Right ventricle myocardium inferior (tissue), 1 donor: ENCODE measurements around the gene LIPM. TPM values are rescaled to one million over a fixed set of nuclear protein-coding genes. Genes with fewer than 3 reads are reported as not detected.

Experiments used
- ATAC-seq: fragments of 200-7000 bp; cut with Tn5 transposase; one replicate; pipeline ENCODE4 v1.9.1; 2020; ENCODE audit warnings: mild to moderate bottlenecking, moderate library complexity
- DNase-seq: peaks from one replicate; pipeline ENCODE4 v3.0.0; 2021; ENCODE audit errors: missing footprints
- intact Hi-C: fragments of 100-400 bp; cut with DNase I; formaldehyde crosslinking; loops from one replicate; pipeline ENCODE4 v1.11.0; 2022
- long read RNA-seq: library from polyadenylated mRNA; unstranded; transcript quantifications from one replicate; pipeline ENCODE4 v2.0.0, GENCODE V29; 2021
- total RNA-seq: library from RNA; stranded (reverse); fragmentation: NEBNext Ultra II Directional; extraction: Animal tissue kit (Norgen Biotek cat#: 25700); gene quantifications from one replicate; pipeline ENCODE4 v1.2.1, GENCODE V29; 2021
- donor health status: DM: no; HTN: yes; CAD: no; lungs with severe emphysema.

Gene LIPM, protein sequence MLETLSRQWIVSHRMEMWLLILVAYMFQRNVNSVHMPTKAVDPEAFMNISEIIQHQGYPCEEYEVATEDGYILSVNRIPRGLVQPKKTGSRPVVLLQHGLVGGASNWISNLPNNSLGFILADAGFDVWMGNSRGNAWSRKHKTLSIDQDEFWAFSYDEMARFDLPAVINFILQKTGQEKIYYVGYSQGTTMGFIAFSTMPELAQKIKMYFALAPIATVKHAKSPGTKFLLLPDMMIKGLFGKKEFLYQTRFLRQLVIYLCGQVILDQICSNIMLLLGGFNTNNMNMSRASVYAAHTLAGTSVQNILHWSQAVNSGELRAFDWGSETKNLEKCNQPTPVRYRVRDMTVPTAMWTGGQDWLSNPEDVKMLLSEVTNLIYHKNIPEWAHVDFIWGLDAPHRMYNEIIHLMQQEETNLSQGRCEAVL
- total RNA-seq = not detected
- long read RNA-seq = 0 reads

DNA sequence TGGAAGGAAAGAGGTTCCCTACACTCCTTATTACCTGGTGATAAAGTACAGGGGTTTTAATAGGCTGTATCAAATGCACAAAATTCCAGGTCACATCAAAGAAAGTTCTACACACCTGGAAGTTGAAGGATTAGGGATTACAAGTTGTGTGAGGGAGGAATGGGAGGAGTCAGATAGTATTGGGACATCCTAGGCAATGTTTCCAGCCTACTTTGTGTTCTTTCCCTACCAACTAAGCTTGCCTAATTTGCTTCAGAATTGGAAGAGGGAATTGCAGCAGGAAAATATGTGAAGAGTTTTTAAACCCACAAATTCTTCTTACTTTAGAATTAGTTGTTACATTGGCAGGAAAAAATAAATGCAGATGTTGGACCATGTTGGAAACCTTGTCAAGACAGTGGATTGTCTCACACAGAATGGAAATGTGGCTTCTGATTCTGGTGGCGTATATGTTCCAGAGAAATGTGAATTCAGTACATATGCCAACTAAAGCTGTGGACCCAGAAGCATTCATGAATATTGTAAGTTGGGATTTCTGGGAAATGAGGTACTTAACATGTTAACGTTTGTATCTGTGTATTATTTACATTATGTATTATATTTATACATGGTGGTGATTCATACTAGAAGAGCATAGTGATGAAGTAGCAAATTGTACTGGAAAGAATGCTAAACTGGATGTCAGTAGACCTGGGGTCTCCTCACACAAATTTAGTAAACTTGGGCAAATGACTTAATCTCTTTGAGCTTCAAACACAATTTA, at the start of gene LIPM:
TSS of gene LIPM (plus strand) at position 208 of the 763 bp plus-strand sequence. CDS start at position 375, 167 bp downstream.
- intact Hi-C loops = no loop called here
- ATAC-seq (no peak), DNase-seq (no peak)

DNA sequence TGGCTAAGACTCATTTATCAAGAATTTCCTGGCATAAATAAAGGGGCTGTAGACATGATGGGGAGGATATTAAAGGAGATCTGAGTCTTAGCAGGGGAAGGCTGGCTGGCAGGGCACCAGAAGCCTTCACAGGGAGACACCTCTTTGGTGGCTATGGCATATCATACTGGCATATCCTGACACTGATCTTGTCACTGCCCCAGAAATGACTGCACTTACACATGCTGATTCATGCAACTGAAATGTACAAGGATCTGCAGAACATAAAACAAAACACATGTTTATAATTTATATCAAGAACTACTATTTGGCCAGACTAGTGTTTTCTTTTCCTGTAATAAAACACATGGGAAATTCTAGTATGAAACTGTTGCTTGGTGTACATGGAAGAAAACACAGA, 48.2 kb upstream of the LIPM start:
- intact Hi-C loops = no loop called here
- ATAC-seq (no peak), DNase-seq (no peak)

DNA sequence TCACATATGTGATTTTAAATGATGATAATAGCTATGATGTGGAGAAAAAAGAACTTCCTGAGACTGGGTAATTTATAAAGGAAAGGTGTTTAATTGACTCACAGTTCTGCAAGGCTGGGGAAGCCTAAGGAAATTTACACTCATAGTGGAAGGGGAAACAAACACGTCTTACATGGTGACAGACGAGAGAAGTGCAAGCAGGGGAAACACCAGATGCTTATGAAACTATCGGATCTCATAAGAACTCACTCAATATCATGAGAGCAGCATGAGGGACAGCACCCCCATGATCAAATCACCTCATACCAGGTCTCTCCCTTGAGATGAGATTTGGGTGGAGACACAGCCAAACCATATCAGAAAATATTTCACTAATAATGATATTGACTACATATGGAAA, 46.8 kb upstream of the LIPM start:
- no peak for ATAC-seq
- intact Hi-C loops = no loop called here

DNA sequence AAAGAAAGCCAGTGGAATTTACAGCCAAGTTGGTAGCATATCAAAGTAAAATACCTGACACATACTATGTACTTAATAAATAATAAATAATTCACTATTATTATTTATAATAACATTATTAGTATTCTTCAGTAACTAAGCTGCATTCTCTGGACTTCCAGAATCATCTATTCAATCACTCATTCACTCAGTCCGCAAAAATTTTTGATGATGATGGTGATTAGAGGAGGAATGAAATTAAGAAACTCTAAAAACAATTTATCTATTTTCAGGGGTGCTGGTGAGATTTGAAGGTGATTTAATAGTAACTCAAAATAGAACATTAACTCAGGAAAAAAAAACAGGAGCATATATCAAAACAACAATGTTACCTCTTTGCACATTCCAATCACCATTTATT, 45.9 kb upstream of the LIPM start:
- no peak for DNase-seq
- no peak for ATAC-seq
- intact Hi-C loops = no loop called here

More for the DNA sequence above, 46.8 kb upstream of the LIPM start:
- no peak for DNase-seq

DNA sequence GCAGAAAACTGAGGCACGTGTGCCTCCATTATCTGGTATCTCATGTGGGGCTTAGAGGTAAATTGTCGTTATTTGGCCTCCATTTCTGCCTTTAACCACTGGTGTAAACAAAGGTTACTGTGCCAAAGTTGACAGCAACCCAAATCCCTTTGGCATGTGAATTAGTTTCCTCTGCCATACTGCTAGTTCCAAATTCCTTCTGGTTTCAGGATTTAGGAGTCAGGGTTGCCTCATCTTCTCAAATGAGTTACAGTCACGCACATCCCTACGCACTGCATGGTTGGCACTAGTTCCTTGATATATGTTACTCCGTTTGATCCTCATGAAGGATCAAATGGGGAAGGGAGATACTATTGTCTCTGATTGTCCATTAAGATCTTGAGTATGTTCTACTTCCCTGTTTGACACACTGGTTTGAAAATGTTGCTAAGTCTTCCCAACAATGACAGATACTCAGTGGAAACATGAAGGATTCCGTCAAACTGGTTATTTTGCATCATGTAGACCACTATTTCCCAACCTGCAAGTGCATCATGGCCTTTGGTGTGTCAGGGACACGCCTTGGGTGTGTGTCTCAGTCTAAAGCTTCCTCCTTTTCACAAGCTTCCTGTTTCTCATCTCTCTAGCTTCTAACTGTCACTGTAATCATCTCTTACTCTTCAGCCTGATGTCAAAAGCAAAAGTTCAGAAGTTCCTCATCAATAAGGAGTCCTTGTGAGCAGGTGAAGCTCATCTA, 43.0 kb upstream of the LIPM start, which contains the start of gene LIPN:
TSS of gene LIPN (plus strand) at position 655 of the 736 bp plus-strand sequence. CDS start 1,386 bp downstream, outside the sequence.
- DNase-seq (no peak), ATAC-seq (no peak)
- intact Hi-C loops = no loop called here

DNA sequence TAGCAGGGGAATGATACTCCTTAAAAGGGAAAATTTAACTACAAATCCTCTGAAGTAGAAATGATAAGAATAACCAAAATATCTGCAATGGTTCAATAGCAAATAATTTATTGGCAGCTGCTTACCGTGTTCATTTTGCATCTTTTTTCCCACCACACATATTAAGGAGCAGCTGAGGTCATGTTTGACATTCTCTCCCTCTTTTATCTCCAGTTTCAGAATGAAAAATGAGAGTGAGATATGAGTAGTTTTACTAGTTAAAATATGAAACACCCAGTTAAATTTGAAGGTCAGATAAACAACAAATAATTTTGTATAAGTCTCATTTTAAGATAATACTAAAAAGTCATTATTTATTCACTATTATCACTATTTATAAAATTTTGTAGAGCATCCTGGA, 39.6 kb upstream of the LIPM start:
- ATAC-seq = no peak

DNA sequence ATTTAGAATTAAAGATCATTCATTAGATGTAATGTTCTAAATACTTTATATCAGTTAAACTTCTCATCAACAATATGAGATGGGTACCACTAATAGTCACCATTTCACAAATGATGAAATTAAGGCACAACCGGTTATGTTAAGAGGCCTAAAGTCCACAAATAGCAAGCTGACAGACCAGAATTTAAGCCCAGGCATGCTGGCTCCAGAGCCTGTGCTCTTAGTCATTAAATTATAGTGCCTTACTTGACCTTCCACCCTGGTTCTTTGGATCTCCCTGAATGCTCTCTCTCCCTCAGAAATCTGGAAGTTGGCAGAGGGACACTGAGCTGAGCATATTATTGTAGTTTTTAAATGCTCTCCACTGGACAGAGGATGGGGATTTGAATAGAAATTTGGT, 39.1 kb upstream of the LIPM start:
- no peak for ATAC-seq
- DNase-seq = no peak
- intact Hi-C loops = no loop called here

More for the DNA sequence above, 39.6 kb upstream of the LIPM start:
- intact Hi-C loops = no loop called here
- DNase-seq = no peak

DNA sequence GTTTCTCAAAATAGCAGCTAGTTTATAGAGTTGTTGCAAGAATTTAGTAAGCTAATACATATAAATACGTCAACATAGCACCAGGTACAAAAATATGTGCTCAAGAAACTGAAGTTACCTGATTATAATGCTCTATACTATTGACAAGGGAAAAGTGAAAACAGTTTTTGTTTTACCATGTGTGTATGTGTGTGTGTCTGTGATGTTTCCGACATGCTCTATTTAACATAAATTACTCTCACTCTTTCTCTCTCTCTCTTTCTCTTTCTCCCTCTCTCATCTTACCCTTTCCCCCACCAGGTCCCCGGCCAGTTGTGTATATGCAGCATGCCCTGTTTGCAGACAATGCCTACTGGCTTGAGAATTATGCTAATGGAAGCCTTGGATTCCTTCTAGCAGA, 38.4 kb upstream of the LIPM start:
- ATAC-seq (no peak), DNase-seq (no peak)
- intact Hi-C loops = no loop called here

DNA sequence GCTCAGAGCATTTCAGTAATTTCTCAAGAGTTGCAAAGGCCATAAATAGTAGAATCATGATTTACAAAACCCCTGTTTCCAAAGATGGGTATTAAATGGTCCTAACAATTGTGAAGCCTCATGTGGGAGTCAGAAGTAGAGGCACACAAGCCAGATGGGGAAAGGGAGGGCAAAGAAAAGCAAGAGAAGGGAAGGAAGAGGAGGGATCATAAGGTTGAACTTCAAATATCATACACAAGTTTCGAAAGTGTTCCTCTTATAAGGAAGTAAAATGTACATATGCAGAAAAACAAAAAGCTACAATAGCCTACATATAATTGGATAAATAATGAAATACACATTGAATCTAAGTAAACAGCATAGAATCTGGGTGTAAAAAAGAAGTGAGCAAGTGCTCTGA, 36.7 kb upstream of the LIPM start:
- no peak for ATAC-seq
- intact Hi-C loops = no loop called here
- DNase-seq = no peak

DNA sequence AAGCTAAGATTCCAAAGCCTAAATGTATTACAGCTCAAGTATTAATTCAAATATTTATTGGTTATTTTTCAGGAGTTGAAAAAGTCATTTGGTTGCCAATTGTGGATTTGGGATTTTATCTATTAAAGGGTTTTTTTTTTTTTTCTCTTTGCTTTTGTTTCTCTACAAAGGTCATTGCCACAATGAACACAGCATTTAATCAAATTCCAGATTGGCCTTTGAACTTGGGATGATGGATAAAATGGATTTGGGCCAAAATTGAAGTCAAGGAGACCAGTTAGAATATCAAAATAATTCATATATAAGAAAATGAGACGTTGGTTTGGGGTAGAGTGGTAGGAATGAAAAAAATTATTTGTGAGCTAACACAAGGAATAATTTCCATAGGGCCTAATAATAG, 33.1 kb upstream of the LIPM start:
- intact Hi-C loops = no loop called here
- ATAC-seq (no peak), DNase-seq (no peak)

DNA sequence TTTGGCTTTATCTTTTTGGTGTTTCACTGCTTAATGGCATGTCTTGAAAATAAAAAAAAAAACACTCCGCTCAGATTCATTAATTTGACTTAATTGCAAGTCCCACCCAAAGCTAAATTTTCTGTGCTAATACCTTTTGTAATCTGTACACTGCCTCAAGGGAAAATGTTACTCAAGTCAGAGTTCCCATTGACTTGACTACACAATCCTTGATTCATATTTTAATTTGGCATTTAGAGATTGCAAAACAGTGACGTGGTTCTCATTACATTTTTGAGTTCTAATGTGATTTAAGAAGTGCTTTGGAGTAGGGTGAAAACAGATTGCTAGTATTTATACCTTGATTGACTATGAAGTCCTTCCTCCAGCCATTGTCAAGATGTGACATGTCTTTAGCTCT, 21.3 kb upstream of the LIPM start:
- DNase-seq = no peak
- no peak for ATAC-seq
- intact Hi-C loops = no loop called here

DNA sequence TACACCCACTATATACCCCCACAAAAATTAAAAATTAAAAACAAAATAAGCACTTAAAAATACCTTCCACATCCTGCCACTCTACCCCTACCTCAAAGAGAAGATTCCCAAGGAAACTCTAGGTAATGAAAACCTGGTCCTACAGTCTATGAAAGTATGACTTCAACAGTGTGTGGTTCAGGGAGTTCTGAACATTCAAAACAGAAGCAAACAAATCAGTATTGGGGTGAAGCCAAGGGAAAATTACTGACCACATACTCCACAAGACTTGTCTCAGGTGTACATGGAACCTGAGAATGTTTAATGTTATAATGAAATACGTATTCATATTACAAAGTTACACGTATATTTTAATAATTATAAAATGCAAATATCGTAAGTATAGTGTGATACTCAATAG, 20.3 kb upstream of the LIPM start:
- DNase-seq (no peak), ATAC-seq (no peak)
- intact Hi-C loops = no loop called here

DNA sequence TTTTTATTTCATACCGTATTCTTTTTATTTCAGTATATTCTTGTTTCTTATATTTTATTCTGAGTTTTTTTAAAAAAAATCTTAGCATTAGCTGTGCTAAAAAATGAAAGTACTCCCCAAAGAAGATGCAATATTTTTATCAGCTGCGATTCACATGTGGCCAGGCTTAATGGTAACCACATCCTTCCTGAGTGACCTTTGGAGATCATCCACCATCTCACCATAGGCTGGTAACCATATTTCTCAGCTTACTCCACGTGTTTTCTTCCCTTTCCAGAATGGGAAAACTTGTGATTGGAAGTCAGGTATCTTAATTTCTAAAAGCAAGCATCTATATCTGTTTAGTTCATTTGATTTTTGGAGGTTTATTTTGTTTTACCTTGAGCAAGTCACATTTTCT, 18.8 kb upstream of the LIPM start:
- intact Hi-C loops = no loop called here
- DNase-seq = no peak
- no peak for ATAC-seq

DNA sequence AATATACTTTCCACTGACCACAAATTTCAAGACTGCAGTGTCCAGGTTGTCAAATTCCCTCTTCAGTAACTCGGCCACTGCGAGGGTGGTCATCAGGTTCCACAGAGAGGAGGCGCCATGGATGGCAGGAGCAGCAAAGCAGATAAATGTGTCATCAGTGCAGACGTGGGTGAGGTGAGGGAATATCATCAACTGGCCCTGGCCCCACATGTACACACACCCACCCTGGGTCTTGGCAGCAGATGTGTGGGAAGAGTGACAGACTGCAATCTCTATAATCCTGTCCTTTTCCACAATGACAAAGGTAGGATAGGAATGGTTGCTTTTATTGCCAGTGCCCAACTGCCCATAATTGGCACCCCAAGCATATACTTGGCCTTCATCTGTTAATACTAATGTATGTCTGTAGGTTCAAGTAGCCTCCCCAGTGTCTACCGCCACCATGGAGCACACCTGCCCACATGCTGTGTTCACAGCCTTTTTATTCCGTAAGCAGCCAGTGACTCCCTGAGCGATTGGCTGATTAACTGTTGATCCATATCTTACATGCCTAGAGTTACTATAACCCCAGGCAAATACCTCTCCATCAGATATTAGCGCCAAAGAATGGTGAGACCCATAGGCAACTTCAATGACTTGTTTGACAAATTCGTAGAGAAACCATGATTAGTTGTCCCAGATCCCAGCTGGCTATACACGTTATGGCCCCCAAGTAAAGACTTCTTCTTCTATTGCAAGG, 16.3 kb upstream of the LIPM start:
- ATAC-seq (no peak), DNase-seq (no peak)
- intact Hi-C loops = loop anchor here (5.0 kb wide), 1 partner anchor 99 kb away; no protein-coding TSS in a partner anchor

DNA sequence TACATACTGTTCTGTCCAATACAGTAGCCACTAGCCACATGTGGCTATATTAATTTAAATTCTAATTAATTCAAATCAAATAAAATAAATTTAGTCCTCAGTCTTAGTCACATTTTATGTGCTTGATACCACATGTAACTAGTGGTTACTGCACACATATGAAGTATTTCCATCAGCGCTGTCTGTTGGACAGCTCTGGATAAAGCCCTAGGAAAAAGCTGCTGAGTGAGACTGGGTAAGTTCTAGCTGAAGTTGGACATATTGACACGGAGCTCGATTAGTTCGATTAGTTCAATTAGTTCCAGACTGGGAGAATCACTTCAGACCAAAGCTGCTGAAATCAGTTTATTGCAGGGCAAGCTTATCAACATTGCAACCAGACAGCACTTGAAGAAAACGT, 15.1 kb upstream of the LIPM start:
- DNase-seq = no peak
- intact Hi-C loops = loop anchor here (5.0 kb wide), 1 partner anchor 100 kb away; no protein-coding TSS in a partner anchor
- no peak for ATAC-seq

DNA sequence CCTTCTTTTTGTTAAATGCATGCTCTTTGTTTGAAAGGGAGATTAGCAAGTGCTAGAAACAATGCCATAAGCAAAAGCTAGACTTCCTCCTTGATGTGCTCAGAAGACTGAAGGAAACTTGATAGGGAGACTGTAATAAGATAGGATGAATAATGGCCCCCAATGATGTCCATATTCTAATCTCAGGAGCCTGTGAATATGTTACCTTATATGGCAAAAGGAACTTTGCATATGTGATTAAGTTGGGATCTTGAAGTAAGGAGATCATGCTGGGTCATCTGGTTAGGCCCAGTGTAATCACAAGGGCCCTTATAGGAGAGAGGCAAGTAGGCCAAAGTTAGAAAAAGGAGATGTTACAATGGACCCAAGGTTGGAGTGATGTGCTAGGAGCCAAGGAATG, 13.6 kb upstream of the LIPM start:
- no peak for ATAC-seq
- intact Hi-C loops = loop anchor here (5.0 kb wide), 1 partner anchor 102 kb away; no protein-coding TSS in a partner anchor

DNA sequence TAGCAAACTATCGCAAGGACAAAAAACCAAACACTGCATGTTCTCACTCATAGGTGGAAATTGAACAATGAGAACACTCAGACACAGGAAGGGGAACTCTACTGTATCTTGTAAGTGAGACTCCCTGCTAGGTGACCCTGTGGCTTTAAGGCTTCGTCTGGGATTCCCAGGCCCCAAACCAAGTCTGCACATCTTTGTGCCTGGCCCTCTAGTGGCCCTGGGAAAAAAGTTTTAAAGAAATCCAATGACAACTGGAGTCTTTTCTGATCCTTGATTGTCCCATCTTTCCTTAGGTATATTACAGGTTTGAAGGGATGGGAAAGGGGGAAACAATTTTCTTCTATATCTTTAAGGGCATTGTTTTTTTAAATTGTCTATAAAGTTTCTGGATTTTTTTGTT, 10.6 kb upstream of the LIPM start:
- DNase-seq = no peak
- intact Hi-C loops = no loop called here

More for the DNA sequence above, 13.6 kb upstream of the LIPM start:
- DNase-seq = no peak

DNA sequence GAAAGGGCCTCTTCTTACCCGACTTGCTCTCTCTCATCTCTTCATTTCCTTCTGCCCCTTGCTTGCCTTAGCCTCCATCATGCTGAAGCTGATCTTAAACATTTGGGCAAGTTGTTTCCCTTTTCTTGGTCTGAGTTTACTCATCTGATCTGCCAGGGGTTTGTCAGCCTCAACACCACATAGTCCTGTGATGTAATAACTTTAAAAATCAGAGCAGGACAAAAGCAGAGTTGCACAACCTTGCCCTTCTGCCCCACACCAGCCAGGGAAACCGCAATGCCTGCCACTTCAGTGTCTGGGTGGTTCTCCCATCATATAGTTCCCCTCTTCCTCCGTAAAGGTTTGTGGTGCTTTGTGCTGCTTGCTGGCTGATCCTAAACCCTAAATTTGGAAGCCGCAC, 9.9 kb upstream of the LIPM start:
- ATAC-seq (peak; percentile 65), DNase-seq (peak; percentile 77)
- intact Hi-C loops = no loop called here

More for the DNA sequence above, 10.6 kb upstream of the LIPM start:
- no peak for ATAC-seq
